ENCODE data around the gene ELL2.
"Not testable (repeated sequence)": the region's sequence is repeated elsewhere in the genome, so short reads cannot be mapped to it uniquely, and the experiment has no call there.

ELL2 gene

GRCh38 chr5:95872346-95873268, 89.0 kb downstream of the ELL2 start:
- no peak for TF ChIP-seq CTCF (IDR thresholded peaks at IDR 0.05)
- Histone ChIP-seq H3K27ac (no peak overlapping the region), H3K4me3 (no peak overlapping the region)
- no peak for DNase-seq (ENCODE audit: low spot score)

- no peak overlapping the region for H3K4me3 ChIP-seq
- DNase-seq (ENCODE audit: low spot score) = no peak
- peak overlapping the region; percentile 29 to 74 for H3K27ac ChIP-seq
- TF ChIP-seq CTCF (IDR thresholded peaks at IDR 0.05) = no peak
These were observed 90.4 kb downstream of the ELL2 start for GRCh38 chr5:95871146-95871806.

- DNase-seq (ENCODE audit: low spot score) = no peak
- no peak overlapping the region for H3K4me3 ChIP-seq
- no peak for TF ChIP-seq CTCF (IDR thresholded peaks at IDR 0.05)
- H3K27ac ChIP-seq = peak overlapping the region; percentile 29 to 74
These were observed 91.5 kb downstream of the ELL2 start for GRCh38 chr5:95870105-95870672.

- not testable (repeated sequence) for DNase-seq (ENCODE audit: low spot score); H3K4me3 ChIP-seq
- H3K27ac ChIP-seq = peak overlapping the region in 1 of 2 donors; percentile 29
These were observed 92.3 kb downstream of the ELL2 start for GRCh38 chr5:95869173-95869855.

GRCh38 chr5:95868136-95868535, 93.5 kb downstream of the ELL2 start:
- H3K27ac ChIP-seq = no peak overlapping the region
- no peak overlapping the region for H3K4me3 ChIP-seq
- no peak for TF ChIP-seq CTCF (IDR thresholded peaks at IDR 0.05)
- DNase-seq (ENCODE audit: low spot score) = no peak

- Histone ChIP-seq H3K27ac (peak overlapping the region; percentile 20 to 55), H3K4me3 (no peak overlapping the region)
- TF ChIP-seq CTCF (IDR thresholded peaks at IDR 0.05) = no peak
- no peak for DNase-seq (ENCODE audit: low spot score)
These were observed 95.1 kb downstream of the ELL2 start for GRCh38 chr5:95866435-95867040.

All from coronary artery (tissue), 2 donors.